WTC11 (cell line): Measurements from ENCODE around the gene LYAR. TPM values are rescaled to one million over a fixed set of nuclear protein-coding genes. Genes with fewer than 3 reads are reported as not detected.
A peak's percentile ranks its signal among the peaks of the same experiment; 100 is the strongest.

Experiments
- ATAC-seq: fragments of 200-7000 bp; cut with Tn5 transposase; 2 replicates; pipeline ENCODE4 v1.10.0; 2021; ENCODE audit warnings: mild to moderate bottlenecking, moderate library complexity
- CTCF ChIA-PET: fragments of 300-600 bp; sonication (Branson Sonifier 250); formaldehyde crosslinking; loops from one replicate; lab custom pipeline; 2021; ENCODE audit warnings: antibody characterized with exemption; lab: Charles Lee
- POLR2A ChIA-PET: fragments of 350-600 bp; sonication (Branson Sonifier 250); formaldehyde crosslinking; loops from one replicate; lab custom pipeline; 2021; ENCODE audit warnings: antibody characterized with exemption; lab: Charles Lee
- DNase-seq: peaks from one replicate; pipeline ENCODE4 v3.0.0; 2021; ENCODE audit warnings: low spot score
- H3K27ac Mint-ChIP-seq: 2 replicates; pipeline ENCODE4 v1.8.0; 2021; ENCODE audit warnings: mixed read lengths
- H3K27me3 Mint-ChIP-seq: 2 replicates; pipeline ENCODE4 v1.8.0; 2021; ENCODE audit warnings: low read depth, mild to moderate bottlenecking, moderate library complexity, mixed read lengths
- H3K36me3 Mint-ChIP-seq: 2 replicates; pipeline ENCODE4 v1.8.0; 2021; ENCODE audit warnings: mixed read lengths
- H3K4me1 Mint-ChIP-seq: 2 replicates; pipeline ENCODE4 v1.8.0; 2022; ENCODE audit warnings: mixed read lengths
- H3K4me3 Mint-ChIP-seq: 2 replicates; pipeline ENCODE4 v1.8.0; 2021; ENCODE audit warnings: mild to moderate bottlenecking, moderate library complexity, mixed read lengths
- H3K9me3 Mint-ChIP-seq: 2 replicates; pipeline ENCODE4 v1.8.0; 2021; ENCODE audit warnings: mixed read lengths
- ATF1 ChIP-seq: sonication (generic); formaldehyde crosslinking; IDR thresholded peaks from 2 replicates; pipeline ENCODE4 v1.8.1; 2023; ENCODE audit warnings: mild to moderate bottlenecking, moderate library complexity, missing genetic modification reagents
- CBFB ChIP-seq: sonication (generic); formaldehyde crosslinking; IDR thresholded peaks from 2 replicates; pipeline ENCODE4 v1.8.1; 2022; ENCODE audit warnings: mild to moderate bottlenecking, low read depth, missing genetic modification reagents
- FOXK1 ChIP-seq: sonication (generic); formaldehyde crosslinking; IDR thresholded peaks from 2 replicates; pipeline ENCODE4 v1.8.0; 2022; ENCODE audit warnings: mild to moderate bottlenecking, moderate library complexity, missing genetic modification reagents
- FOXP1 ChIP-seq: sonication (generic); formaldehyde crosslinking; IDR thresholded peaks from 2 replicates; pipeline ENCODE4 v1.8.0; 2022; ENCODE audit warnings: missing genetic modification reagents, mild to moderate bottlenecking, moderate library complexity, borderline replicate concordance
- GABPB1 ChIP-seq: sonication (generic); formaldehyde crosslinking; IDR thresholded peaks from 2 replicates; pipeline ENCODE4 v1.8.1; 2023; ENCODE audit warnings: mild to moderate bottlenecking, missing genetic modification reagents
- GTF2I ChIP-seq: fragments of 250-450 bp; sonication (Bioruptor Pico); conservative IDR thresholded peaks from 2 replicates; pipeline ENCODE4 v1.4.0; 2021; ENCODE audit warnings: mild to moderate bottlenecking
- HMGA2 ChIP-seq: fragments of 250-450 bp; sonication (Bioruptor Pico); IDR thresholded peaks from 2 replicates; pipeline ENCODE4 v1.4.0; 2021; ENCODE audit warnings: mild to moderate bottlenecking, moderate library complexity
- NFE2L1 ChIP-seq: sonication (generic); formaldehyde crosslinking; IDR thresholded peaks from 2 replicates; pipeline ENCODE4 v1.8.1; 2023; ENCODE audit warnings: missing genetic modification reagents
- PRRX2 ChIP-seq: fragments of 250-450 bp; sonication (Bioruptor Pico); IDR thresholded peaks from 2 replicates; pipeline ENCODE4 v1.8.0; 2021; ENCODE audit warnings: mild to moderate bottlenecking
- RELA ChIP-seq: sonication (generic); formaldehyde crosslinking; IDR thresholded peaks from 2 replicates; pipeline ENCODE4 v1.8.1; 2022; ENCODE audit warnings: missing genetic modification reagents, mild to moderate bottlenecking, borderline replicate concordance
- RORB ChIP-seq: fragments of 250-450 bp; sonication (Bioruptor Pico); IDR thresholded peaks from 2 replicates; pipeline ENCODE4 v1.9.0; 2021; ENCODE audit warnings: mild to moderate bottlenecking
- TEAD1 ChIP-seq: sonication (generic); formaldehyde crosslinking; IDR thresholded peaks from 2 replicates; pipeline ENCODE4 v1.8.0; 2022; ENCODE audit warnings: mild to moderate bottlenecking, missing genetic modification reagents
- ZNF121 ChIP-seq: sonication (generic); formaldehyde crosslinking; IDR thresholded peaks from 2 replicates; pipeline ENCODE4 v1.8.0; 2023; ENCODE audit warnings: missing genetic modification reagents
- ZNF317 ChIP-seq: sonication (generic); formaldehyde crosslinking; IDR thresholded peaks from 2 replicates; pipeline ENCODE4 v1.8.1; 2023; ENCODE audit warnings: low read depth, mild to moderate bottlenecking, moderate library complexity, missing genetic modification reagents, borderline replicate concordance
- ZNF396 ChIP-seq: fragments of 250-450 bp; sonication (Bioruptor Pico); IDR thresholded peaks from 2 replicates; pipeline ENCODE4 v1.8.0; 2021; ENCODE audit warnings: mild to moderate bottlenecking, moderate library complexity, borderline replicate concordance
- total RNA-seq: library from RNA; stranded (reverse); gene quantifications from 3 replicates; pipeline ENCODE4 v1.2.3, GENCODE V29; 2021
- TF ChIP-seq, protein P1 (sequence below): sonication (generic); formaldehyde crosslinking; IDR thresholded peaks from 2 replicates; pipeline ENCODE4 v1.8.1; 2023; ENCODE audit warnings: mild to moderate bottlenecking, missing genetic modification reagents
- TF ChIP-seq, protein P2 (sequence below): fragments of 250-450 bp; sonication (Bioruptor Pico); IDR thresholded peaks from 2 replicates; pipeline ENCODE4 v1.9.0; 2021; ENCODE audit warnings: moderate library complexity, mild to moderate bottlenecking, inconsistent platforms, borderline replicate concordance
- TF ChIP-seq, protein P3 (sequence below): sonication (generic); formaldehyde crosslinking; IDR thresholded peaks from 2 replicates; pipeline ENCODE4 v1.8.0; 2023; ENCODE audit warnings: mild to moderate bottlenecking, missing genetic modification reagents
- TF ChIP-seq, protein P4 (sequence below): fragments of 200-600 bp; IDR thresholded peaks from 2 replicates; pipeline ENCODE4 v1.8.0; 2022; ENCODE audit warnings: antibody characterized with exemption
- TF ChIP-seq, protein P5 (sequence below): sonication (generic); formaldehyde crosslinking; IDR thresholded peaks from 2 replicates; pipeline ENCODE4 v1.8.0; 2022; ENCODE audit warnings: mild to moderate bottlenecking, missing genetic modification reagents
- TF ChIP-seq, protein P6 (sequence below): sonication (generic); formaldehyde crosslinking; IDR thresholded peaks from 2 replicates; pipeline ENCODE4 v1.8.1; 2023; ENCODE audit warnings: mild to moderate bottlenecking, moderate library complexity, missing genetic modification reagents
- TF ChIP-seq, protein P7 (sequence below): sonication (generic); formaldehyde crosslinking; IDR thresholded peaks from 2 replicates; pipeline ENCODE4 v1.8.1; 2023; ENCODE audit warnings: mild to moderate bottlenecking, missing genetic modification reagents, moderate library complexity

LYAR gene
- total RNA-seq, 1 experiment from 2014 or later: 36.8 TPM

DNA sequence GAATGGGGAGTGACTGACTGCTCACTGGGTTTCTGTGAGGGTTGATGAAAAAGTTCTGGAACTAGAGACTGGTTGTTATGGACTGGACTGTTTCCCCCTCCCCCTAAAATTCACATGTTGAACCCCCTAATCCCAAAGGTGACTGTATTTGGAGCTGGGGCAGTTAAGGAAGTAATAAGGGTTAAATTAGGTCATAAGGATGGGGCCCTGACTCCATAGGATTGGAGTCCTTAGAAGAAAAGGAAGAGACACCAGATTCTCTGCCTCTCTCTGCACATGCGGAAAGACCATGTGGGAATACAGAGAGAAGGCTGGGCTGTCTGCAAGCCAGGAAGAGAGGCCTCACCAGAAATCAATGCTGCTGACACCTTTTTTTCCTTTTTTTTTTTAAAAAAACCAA, 38.3 kb upstream of the LYAR start:
- Mint-ChIP-seq H3K4me1 (peaks cover 12% of the 10 kb centered on the region), H3K9me3 (peaks cover 5% of the 10 kb centered on the region), H3K36me3 (peaks cover 3% of the 10 kb centered on the region; the same call in 1 of the 2 replicates), H3K4me3 (no peak overlapping the region), H3K27ac (no peak overlapping the region), H3K27me3 (no peaks in the 10 kb centered on the region; the same call in 1 of the 2 replicates)
- ChIA-PET POLR2A (no interaction called here), CTCF (interaction anchor here (0.6 to 1.9 kb wide), 17 partner anchors 8 to 133 kb away, joined by 3 to 14 read pairs (median 4); partner anchors contain the start of genes LYAR, TMEM128 and ZBTB49)
- no peak for DNase-seq
- no peak for ATAC-seq
- TF ChIP-seq NFE2L1 (CRISPR knock-in tag): no peak
- no peak for TF ChIP-seq ZNF317 (CRISPR knock-in tag)
- TF ChIP-seq RELA (CRISPR knock-in tag): no peak
- TF ChIP-seq, protein P1, sequence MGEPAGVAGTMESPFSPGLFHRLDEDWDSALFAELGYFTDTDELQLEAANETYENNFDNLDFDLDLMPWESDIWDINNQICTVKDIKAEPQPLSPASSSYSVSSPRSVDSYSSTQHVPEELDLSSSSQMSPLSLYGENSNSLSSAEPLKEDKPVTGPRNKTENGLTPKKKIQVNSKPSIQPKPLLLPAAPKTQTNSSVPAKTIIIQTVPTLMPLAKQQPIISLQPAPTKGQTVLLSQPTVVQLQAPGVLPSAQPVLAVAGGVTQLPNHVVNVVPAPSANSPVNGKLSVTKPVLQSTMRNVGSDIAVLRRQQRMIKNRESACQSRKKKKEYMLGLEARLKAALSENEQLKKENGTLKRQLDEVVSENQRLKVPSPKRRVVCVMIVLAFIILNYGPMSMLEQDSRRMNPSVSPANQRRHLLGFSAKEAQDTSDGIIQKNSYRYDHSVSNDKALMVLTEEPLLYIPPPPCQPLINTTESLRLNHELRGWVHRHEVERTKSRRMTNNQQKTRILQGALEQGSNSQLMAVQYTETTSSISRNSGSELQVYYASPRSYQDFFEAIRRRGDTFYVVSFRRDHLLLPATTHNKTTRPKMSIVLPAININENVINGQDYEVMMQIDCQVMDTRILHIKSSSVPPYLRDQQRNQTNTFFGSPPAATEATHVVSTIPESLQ: no peak
- no peak for TF ChIP-seq CBFB (CRISPR knock-in tag)
- TF ChIP-seq PRRX2 (CRISPR knock-in tag): no peak
- TF ChIP-seq TEAD1: no peak
- TF ChIP-seq, protein P2, sequence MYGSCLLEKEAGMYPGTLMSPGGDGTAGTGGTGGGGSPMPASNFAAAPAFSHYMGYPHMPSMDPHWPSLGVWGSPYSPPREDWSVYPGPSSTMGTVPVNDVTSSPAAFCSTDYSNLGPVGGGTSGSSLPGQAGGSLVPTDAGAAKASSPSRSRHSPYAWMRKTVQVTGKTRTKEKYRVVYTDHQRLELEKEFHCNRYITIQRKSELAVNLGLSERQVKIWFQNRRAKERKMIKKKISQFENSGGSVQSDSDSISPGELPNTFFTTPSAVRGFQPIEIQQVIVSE (CRISPR knock-in tag): no peak
- TF ChIP-seq, protein P3, sequence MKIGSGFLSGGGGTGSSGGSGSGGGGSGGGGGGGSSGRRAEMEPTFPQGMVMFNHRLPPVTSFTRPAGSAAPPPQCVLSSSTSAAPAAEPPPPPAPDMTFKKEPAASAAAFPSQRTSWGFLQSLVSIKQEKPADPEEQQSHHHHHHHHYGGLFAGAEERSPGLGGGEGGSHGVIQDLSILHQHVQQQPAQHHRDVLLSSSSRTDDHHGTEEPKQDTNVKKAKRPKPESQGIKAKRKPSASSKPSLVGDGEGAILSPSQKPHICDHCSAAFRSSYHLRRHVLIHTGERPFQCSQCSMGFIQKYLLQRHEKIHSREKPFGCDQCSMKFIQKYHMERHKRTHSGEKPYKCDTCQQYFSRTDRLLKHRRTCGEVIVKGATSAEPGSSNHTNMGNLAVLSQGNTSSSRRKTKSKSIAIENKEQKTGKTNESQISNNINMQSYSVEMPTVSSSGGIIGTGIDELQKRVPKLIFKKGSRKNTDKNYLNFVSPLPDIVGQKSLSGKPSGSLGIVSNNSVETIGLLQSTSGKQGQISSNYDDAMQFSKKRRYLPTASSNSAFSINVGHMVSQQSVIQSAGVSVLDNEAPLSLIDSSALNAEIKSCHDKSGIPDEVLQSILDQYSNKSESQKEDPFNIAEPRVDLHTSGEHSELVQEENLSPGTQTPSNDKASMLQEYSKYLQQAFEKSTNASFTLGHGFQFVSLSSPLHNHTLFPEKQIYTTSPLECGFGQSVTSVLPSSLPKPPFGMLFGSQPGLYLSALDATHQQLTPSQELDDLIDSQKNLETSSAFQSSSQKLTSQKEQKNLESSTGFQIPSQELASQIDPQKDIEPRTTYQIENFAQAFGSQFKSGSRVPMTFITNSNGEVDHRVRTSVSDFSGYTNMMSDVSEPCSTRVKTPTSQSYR (CRISPR knock-in tag): no peak
- TF ChIP-seq GTF2I (CRISPR knock-in tag): no peak
- no peak for TF ChIP-seq GABPB1 (CRISPR knock-in tag)
- TF ChIP-seq HMGA2 (CRISPR knock-in tag): no peak
- TF ChIP-seq ZNF396: no peak
- no peak for TF ChIP-seq ATF1 (CRISPR knock-in tag)
- no peak for TF ChIP-seq RORB
- TF ChIP-seq, protein P4, sequence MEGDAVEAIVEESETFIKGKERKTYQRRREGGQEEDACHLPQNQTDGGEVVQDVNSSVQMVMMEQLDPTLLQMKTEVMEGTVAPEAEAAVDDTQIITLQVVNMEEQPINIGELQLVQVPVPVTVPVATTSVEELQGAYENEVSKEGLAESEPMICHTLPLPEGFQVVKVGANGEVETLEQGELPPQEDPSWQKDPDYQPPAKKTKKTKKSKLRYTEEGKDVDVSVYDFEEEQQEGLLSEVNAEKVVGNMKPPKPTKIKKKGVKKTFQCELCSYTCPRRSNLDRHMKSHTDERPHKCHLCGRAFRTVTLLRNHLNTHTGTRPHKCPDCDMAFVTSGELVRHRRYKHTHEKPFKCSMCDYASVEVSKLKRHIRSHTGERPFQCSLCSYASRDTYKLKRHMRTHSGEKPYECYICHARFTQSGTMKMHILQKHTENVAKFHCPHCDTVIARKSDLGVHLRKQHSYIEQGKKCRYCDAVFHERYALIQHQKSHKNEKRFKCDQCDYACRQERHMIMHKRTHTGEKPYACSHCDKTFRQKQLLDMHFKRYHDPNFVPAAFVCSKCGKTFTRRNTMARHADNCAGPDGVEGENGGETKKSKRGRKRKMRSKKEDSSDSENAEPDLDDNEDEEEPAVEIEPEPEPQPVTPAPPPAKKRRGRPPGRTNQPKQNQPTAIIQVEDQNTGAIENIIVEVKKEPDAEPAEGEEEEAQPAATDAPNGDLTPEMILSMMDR: no peak
- TF ChIP-seq FOXP1 (CRISPR knock-in tag): no peak
- TF ChIP-seq, protein P5, sequence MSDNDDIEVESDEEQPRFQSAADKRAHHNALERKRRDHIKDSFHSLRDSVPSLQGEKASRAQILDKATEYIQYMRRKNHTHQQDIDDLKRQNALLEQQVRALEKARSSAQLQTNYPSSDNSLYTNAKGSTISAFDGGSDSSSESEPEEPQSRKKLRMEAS (CRISPR knock-in tag): no peak

DNA sequence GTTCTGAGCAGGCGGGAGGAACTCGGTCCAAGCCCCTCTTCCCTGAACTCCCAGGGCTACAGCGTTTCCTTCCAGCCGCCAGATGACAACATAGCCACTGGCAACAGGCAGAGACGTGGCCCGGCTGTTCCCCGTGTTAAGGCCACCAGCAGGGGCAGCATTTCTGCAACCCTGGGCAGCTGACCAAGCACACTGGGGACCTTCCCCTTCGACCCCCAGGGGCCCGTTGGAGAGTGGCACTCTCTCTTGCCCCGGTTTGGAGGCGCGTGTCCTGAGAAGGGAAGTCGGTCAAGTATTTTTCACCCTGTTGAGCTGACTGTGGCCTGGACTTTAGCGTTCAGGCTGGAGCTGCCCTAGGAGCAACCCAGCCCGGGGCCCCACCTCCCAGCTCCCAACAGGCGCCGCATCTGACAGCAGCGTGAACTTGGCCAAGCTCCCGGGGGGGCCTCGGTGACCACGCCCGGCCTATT, 37.7 kb upstream of the LYAR start:
- POLR2A ChIA-PET: no interaction called here
- TF ChIP-seq, protein P6, sequence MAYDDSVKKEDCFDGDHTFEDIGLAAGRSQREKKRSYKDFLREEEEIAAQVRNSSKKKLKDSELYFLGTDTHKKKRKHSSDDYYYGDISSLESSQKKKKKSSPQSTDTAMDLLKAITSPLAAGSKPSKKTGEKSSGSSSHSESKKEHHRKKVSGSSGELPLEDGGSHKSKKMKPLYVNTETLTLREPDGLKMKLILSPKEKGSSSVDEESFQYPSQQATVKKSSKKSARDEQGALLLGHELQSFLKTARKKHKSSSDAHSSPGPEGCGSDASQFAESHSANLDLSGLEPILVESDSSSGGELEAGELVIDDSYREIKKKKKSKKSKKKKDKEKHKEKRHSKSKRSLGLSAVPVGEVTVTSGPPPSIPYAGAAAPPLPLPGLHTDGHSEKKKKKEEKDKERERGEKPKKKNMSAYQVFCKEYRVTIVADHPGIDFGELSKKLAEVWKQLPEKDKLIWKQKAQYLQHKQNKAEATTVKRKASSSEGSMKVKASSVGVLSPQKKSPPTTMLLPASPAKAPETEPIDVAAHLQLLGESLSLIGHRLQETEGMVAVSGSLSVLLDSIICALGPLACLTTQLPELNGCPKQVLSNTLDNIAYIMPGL (CRISPR knock-in tag): 0 out of 2 replicates have a peak, but pooled peaks have one; percentile 27
- TF ChIP-seq, protein P7, sequence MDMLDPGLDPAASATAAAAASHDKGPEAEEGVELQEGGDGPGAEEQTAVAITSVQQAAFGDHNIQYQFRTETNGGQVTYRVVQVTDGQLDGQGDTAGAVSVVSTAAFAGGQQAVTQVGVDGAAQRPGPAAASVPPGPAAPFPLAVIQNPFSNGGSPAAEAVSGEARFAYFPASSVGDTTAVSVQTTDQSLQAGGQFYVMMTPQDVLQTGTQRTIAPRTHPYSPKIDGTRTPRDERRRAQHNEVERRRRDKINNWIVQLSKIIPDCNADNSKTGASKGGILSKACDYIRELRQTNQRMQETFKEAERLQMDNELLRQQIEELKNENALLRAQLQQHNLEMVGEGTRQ (CRISPR knock-in tag): peak; percentile 43; the same call in 1 of the 2 replicates
- TF ChIP-seq ZNF121 (no peak), FOXK1 (peak; percentile 48; the same call in 1 of the 2 replicates)
- TF ChIP-seq, all 79 proteins: peak for 3
- Mint-ChIP-seq H3K27me3 (no peaks in the 10 kb centered on the region; the same call in 1 of the 2 replicates), H3K27ac (peak overlapping the region; percentile 81), H3K9me3 (peaks cover 5% of the 10 kb centered on the region), H3K4me3 (peak overlapping the region; percentile 9; the same call in 1 of the 2 replicates), H3K36me3 (peaks cover 4% of the 10 kb centered on the region; the same call in 1 of the 2 replicates), H3K4me1 (peaks cover 12% of the 10 kb centered on the region)
- CTCF ChIA-PET: interaction anchor here (0.6 to 1.9 kb wide), 26 partner anchors 9 to 145 kb away, joined by 3 to 14 read pairs (median 4); partner anchors contain the start of genes LYAR, TMEM128 and ZBTB49
- DNase-seq (peak; percentile 85), ATAC-seq (peak; percentile 98)
